ENCODE data around the gene ZNF69. TPM values are rescaled to one million over a fixed set of nuclear protein-coding genes. Genes with fewer than 3 reads are reported as not detected.
A peak's percentile ranks its signal among the peaks of the same experiment; 100 is the strongest.

Gene ZNF69
- total RNA-seq, 1 experiment from 2014 or later = 28.7 TPM

GRCh38 chr19:11848594-11849469, 38.8 kb upstream of the ZNF69 start, which contains the start of gene ZNF439:
ZNF439 (plus strand) TSS chr19:11848726; CDS start chr19:11848868, 142 bp downstream.
- H3K9me3 Mint-ChIP-seq = peaks cover 8% of the 10 kb centered on the region
- peaks cover 20% of the 10 kb centered on the region for H3K36me3 Mint-ChIP-seq
- H3K4me3 Mint-ChIP-seq = peak within 1 kb of the TSS; percentile 80
- H3K27ac Mint-ChIP-seq = peak within 1 kb of the TSS; percentile 88
- peak; percentile 94 for DNase-seq (ENCODE audit: low spot score)
- ChIA-PET POLR2A (interaction anchor here (0.7 to 1.4 kb wide), 6 partner anchors 10 to 291 kb away, joined by 3 to 6 read pairs (median 3); partner anchors contain the start of genes ZNF20, ZNF491 and ZNF69), CTCF (interaction anchor here (0.6 to 2.4 kb wide), 9 partner anchors 10 to 292 kb away, joined by 3 to 27 read pairs (median 3); partner anchors contain the start of genes ZNF20, ZNF441 and ZNF491)
- peaks cover 20% of the 10 kb centered on the region for H3K27me3 Mint-ChIP-seq (ENCODE audit: low read depth)
- ATAC-seq = peak; percentile 95
- H3K4me1 Mint-ChIP-seq = peaks cover 24% of the 10 kb centered on the region
- TF ChIP-seq ARID4B (CRISPR knock-in tag; IDR thresholded peaks at IDR 0.05; ENCODE audit: borderline replicate concordance) (peak; percentile 87; the same call in 1 of the 2 replicates), GABPB1 (CRISPR knock-in tag; IDR thresholded peaks at IDR 0.05) (peak; percentile 44; the same call in 1 of the 2 replicates), ESRRA (CRISPR knock-in tag; IDR thresholded peaks at IDR 0.05; ENCODE audit: borderline replicate concordance) (0 out of 2 replicates have a peak, but pooled peaks have one; percentile 27), ATF2 (CRISPR knock-in tag; IDR thresholded peaks at IDR 0.05; ENCODE audit: borderline replicate concordance, low read depth) (no peak), NFE2L1 (CRISPR knock-in tag; IDR thresholded peaks at IDR 0.05) (peak; percentile 58; the same call in 1 of the 2 replicates), IRF2 (CRISPR knock-in tag; IDR thresholded peaks at IDR 0.05; ENCODE audit: borderline replicate concordance, low read depth) (no peak), CREB1 (CRISPR knock-in tag; IDR thresholded peaks at IDR 0.05) (no peak), PRDM15 (CRISPR knock-in tag; IDR thresholded peaks at IDR 0.05) (peak; percentile 37; the same call in 1 of the 2 replicates), PRRX2 (CRISPR knock-in tag; IDR thresholded peaks at IDR 0.05) (no peak), ZNF281 (CRISPR knock-in tag; IDR thresholded peaks at IDR 0.05) (peak; percentile 79; the same call in 1 of the 2 replicates), ZNF219 (CRISPR knock-in tag; IDR thresholded peaks at IDR 0.05; ENCODE audit: borderline replicate concordance) (0 out of 2 replicates have a peak, but pooled peaks have one; percentile 51)
- TF ChIP-seq, protein P1, sequence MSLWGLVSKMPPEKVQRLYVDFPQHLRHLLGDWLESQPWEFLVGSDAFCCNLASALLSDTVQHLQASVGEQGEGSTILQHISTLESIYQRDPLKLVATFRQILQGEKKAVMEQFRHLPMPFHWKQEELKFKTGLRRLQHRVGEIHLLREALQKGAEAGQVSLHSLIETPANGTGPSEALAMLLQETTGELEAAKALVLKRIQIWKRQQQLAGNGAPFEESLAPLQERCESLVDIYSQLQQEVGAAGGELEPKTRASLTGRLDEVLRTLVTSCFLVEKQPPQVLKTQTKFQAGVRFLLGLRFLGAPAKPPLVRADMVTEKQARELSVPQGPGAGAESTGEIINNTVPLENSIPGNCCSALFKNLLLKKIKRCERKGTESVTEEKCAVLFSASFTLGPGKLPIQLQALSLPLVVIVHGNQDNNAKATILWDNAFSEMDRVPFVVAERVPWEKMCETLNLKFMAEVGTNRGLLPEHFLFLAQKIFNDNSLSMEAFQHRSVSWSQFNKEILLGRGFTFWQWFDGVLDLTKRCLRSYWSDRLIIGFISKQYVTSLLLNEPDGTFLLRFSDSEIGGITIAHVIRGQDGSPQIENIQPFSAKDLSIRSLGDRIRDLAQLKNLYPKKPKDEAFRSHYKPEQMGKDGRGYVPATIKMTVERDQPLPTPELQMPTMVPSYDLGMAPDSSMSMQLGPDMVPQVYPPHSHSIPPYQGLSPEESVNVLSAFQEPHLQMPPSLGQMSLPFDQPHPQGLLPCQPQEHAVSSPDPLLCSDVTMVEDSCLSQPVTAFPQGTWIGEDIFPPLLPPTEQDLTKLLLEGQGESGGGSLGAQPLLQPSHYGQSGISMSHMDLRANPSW (CRISPR knock-in tag; conservative IDR thresholded peaks at IDR 0.05; ENCODE audit: low read depth) = no peak
- TF ChIP-seq, protein P2, sequence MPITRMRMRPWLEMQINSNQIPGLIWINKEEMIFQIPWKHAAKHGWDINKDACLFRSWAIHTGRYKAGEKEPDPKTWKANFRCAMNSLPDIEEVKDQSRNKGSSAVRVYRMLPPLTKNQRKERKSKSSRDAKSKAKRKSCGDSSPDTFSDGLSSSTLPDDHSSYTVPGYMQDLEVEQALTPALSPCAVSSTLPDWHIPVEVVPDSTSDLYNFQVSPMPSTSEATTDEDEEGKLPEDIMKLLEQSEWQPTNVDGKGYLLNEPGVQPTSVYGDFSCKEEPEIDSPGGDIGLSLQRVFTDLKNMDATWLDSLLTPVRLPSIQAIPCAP (CRISPR knock-in tag; IDR thresholded peaks at IDR 0.05) = peak; percentile 73; the same call in 1 of the 2 replicates
- TF ChIP-seq, protein P3, sequence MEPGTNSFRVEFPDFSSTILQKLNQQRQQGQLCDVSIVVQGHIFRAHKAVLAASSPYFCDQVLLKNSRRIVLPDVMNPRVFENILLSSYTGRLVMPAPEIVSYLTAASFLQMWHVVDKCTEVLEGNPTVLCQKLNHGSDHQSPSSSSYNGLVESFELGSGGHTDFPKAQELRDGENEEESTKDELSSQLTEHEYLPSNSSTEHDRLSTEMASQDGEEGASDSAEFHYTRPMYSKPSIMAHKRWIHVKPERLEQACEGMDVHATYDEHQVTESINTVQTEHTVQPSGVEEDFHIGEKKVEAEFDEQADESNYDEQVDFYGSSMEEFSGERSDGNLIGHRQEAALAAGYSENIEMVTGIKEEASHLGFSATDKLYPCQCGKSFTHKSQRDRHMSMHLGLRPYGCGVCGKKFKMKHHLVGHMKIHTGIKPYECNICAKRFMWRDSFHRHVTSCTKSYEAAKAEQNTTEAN (CRISPR knock-in tag; IDR thresholded peaks at IDR 0.05) = peak; percentile 21; the same call in 1 of the 2 replicates
- TF ChIP-seq, protein P4, sequence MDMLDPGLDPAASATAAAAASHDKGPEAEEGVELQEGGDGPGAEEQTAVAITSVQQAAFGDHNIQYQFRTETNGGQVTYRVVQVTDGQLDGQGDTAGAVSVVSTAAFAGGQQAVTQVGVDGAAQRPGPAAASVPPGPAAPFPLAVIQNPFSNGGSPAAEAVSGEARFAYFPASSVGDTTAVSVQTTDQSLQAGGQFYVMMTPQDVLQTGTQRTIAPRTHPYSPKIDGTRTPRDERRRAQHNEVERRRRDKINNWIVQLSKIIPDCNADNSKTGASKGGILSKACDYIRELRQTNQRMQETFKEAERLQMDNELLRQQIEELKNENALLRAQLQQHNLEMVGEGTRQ (CRISPR knock-in tag; IDR thresholded peaks at IDR 0.05) = no peak

Data from WTC11 (cell line).